HEK293 (cell line): ENCODE measurements around the gene ABHD17A.

Experiments used
- KLF10 ChIP-seq: fragments of 450-650 bp; IDR thresholded peaks from 2 replicates; pipeline ENCODE4 v1.5.1; 2018; ENCODE audit warnings: missing biosample characterization, mild to moderate bottlenecking, missing genetic modification characterization
- KLF8 ChIP-seq: fragments of 450-650 bp; formaldehyde crosslinking; IDR thresholded peaks from 2 replicates; pipeline ENCODE4 v1.5.1; 2016; ENCODE audit warnings: missing biosample characterization, missing genetic modification characterization
- PRDM1 ChIP-seq: fragments of 450-650 bp; formaldehyde crosslinking; IDR thresholded peaks from 2 replicates; pipeline ENCODE4; 2016; ENCODE audit warnings: missing biosample characterization, missing genetic modification characterization
- SETDB1 ChIP-seq: IDR thresholded peaks from one replicate; pipeline ENCODE4 v1.6.1; 2017; ENCODE audit warnings: mild to moderate bottlenecking, low read length, moderate library complexity, mixed read lengths; ENCODE audit not compliant: insufficient read length
- TSHZ1 ChIP-seq: fragments of 450-650 bp; formaldehyde crosslinking; IDR thresholded peaks from 2 replicates; pipeline ENCODE4 v1.5.1; 2016; ENCODE audit warnings: missing biosample characterization, missing genetic modification characterization, borderline replicate concordance
- ZBTB11 ChIP-seq: fragments of 450-650 bp; formaldehyde crosslinking; conservative IDR thresholded peaks from 2 replicates; pipeline ENCODE4 v1.5.1; 2016; ENCODE audit warnings: low read depth, missing biosample characterization, missing genetic modification characterization
- ZBTB20 ChIP-seq: fragments of 450-650 bp; formaldehyde crosslinking; IDR thresholded peaks from 2 replicates; pipeline ENCODE4 v1.5.1; 2016; ENCODE audit warnings: missing biosample characterization, missing genetic modification characterization
- ZBTB44 ChIP-seq: fragments of 450-650 bp; IDR thresholded peaks from 2 replicates; pipeline ENCODE4 v1.5.1; 2018; ENCODE audit warnings: missing biosample characterization, mild to moderate bottlenecking, missing genetic modification characterization
- ZFP37 ChIP-seq: fragments of 450-650 bp; formaldehyde crosslinking; IDR thresholded peaks from 2 replicates; pipeline ENCODE4 v1.5.1; 2016; ENCODE audit warnings: missing biosample characterization, missing genetic modification characterization
- ZNF121 ChIP-seq: fragments of 450-650 bp; formaldehyde crosslinking; IDR thresholded peaks from 2 replicates; pipeline ENCODE4 v1.5.1; 2016; ENCODE audit warnings: missing biosample characterization, missing genetic modification characterization
- ZNF148 ChIP-seq: fragments of 450-650 bp; formaldehyde crosslinking; IDR thresholded peaks from 2 replicates; pipeline ENCODE4 v1.5.0; 2017; ENCODE audit warnings: missing biosample characterization, missing genetic modification characterization, borderline replicate concordance
- ZNF157 ChIP-seq: fragments of 450-650 bp; formaldehyde crosslinking; IDR thresholded peaks from 2 replicates; pipeline ENCODE4 v1.5.1; 2016; ENCODE audit warnings: missing biosample characterization, missing genetic modification characterization
- ZNF223 ChIP-seq: fragments of 450-650 bp; formaldehyde crosslinking; IDR thresholded peaks from 2 replicates; pipeline ENCODE4 v1.5.1; 2016; ENCODE audit warnings: missing biosample characterization, missing genetic modification characterization
- ZNF280C ChIP-seq: fragments of 450-650 bp; formaldehyde crosslinking; IDR thresholded peaks from 2 replicates; pipeline ENCODE4 v1.5.1; 2016; ENCODE audit warnings: missing biosample characterization, missing genetic modification characterization
- ZNF335 ChIP-seq: fragments of 450-650 bp; formaldehyde crosslinking; conservative IDR thresholded peaks from 2 replicates; pipeline ENCODE4 v1.5.1; 2016; ENCODE audit warnings: missing biosample characterization, missing genetic modification characterization
- ZNF518A ChIP-seq: fragments of 450-650 bp; formaldehyde crosslinking; conservative IDR thresholded peaks from 2 replicates; pipeline ENCODE4 v1.5.1; 2016; ENCODE audit warnings: low read depth, missing biosample characterization, missing genetic modification characterization
- ZNF555 ChIP-seq: fragments of 450-650 bp; formaldehyde crosslinking; conservative IDR thresholded peaks from 2 replicates; pipeline ENCODE4 v1.5.1; 2017; ENCODE audit warnings: missing biosample characterization, mild to moderate bottlenecking, missing genetic modification characterization, inconsistent platforms
- ZNF600 ChIP-seq: fragments of 450-650 bp; formaldehyde crosslinking; IDR thresholded peaks from 2 replicates; pipeline ENCODE4 v1.5.1; 2016; ENCODE audit warnings: missing biosample characterization, missing genetic modification characterization
- ZNF610 ChIP-seq: fragments of 450-650 bp; formaldehyde crosslinking; IDR thresholded peaks from 2 replicates; pipeline ENCODE4 v1.5.1; 2016; ENCODE audit warnings: missing biosample characterization, missing genetic modification characterization, borderline replicate concordance
- ZSCAN30 ChIP-seq: fragments of 450-650 bp; IDR thresholded peaks from 2 replicates; pipeline ENCODE4 v1.5.1; 2018; ENCODE audit warnings: missing biosample characterization, mild to moderate bottlenecking, missing genetic modification characterization, moderate library complexity

The ABHD17A gene

GRCh38 chr19:1847684-1848398 lies 37.5 kb downstream of the ABHD17A start (continued):
- TF ChIP-seq TSHZ1 (tag by site-specific recombination) (no peak), ZNF148 (tag by site-specific recombination) (no peak), ZNF121 (tag by site-specific recombination) (no peak), ZNF280C (tag by site-specific recombination) (no peak), PRDM1 (no peak), ZBTB20 (tag by site-specific recombination) (peak; percentile 91), ZNF555 (tag by site-specific recombination) (no peak), KLF8 (peak; percentile 51; the same call in 1 of the 2 replicates), ZBTB44 (tag by site-specific recombination) (no peak), ZNF600 (tag by site-specific recombination) (peak; percentile 37), ZNF223 (tag by site-specific recombination) (no peak), ZBTB11 (tag by site-specific recombination) (peak; percentile 86), KLF10 (tag by site-specific recombination) (no peak), SETDB1 (no peak), ZNF610 (tag by site-specific recombination) (no peak), ZNF157 (tag by site-specific recombination) (no peak), ZSCAN30 (no peak), ZNF335 (tag by site-specific recombination) (peak; percentile 91), ZNF518A (tag by site-specific recombination) (no peak), ZFP37 (tag by site-specific recombination) (no peak)
